Fibroblast of skin of left biceps (primary cell): ENCODE measurements around the gene CACNB2.
"Not testable (repeated sequence)": the region's sequence is repeated elsewhere in the genome, so short reads cannot be mapped to it uniquely, and the experiment has no call there.

Experiments used
- DNase-seq, 2 experiments: peaks; one replicate each; pipeline ENCODE4 v3.0.0-alpha.2; 2013; ENCODE audit warnings: low read depth in 2 of 2

The CACNB2 gene

DNA sequence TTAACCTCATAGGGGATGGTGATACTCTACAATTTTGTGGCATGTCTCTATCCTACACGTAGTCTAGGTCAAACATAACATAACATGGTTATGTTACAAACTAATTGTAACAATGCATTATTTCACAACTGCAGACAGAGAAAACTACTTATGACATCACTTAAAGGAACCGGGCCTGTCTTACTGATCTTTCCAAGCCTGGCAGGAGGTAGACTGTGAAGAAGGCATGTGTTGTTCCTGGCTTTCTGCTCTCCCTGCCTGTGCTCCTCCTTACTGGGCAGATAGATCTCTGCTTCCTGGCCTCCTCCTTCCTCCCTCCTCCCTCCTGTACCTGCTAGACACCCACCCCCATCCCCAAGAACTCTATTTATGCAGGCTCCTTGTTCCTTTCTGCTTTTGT, 5.4 kb downstream of the CACNB2 start:
- DNase-seq, result no peak

- DNase-seq, result no peak
These were observed 9.1 kb downstream of the CACNB2 start for GRCh38 chr10:18149196-18149800.

GRCh38 chr10:18151356-18151890, 11.2 kb downstream of the CACNB2 start:
- no peak for DNase-seq

DNA sequence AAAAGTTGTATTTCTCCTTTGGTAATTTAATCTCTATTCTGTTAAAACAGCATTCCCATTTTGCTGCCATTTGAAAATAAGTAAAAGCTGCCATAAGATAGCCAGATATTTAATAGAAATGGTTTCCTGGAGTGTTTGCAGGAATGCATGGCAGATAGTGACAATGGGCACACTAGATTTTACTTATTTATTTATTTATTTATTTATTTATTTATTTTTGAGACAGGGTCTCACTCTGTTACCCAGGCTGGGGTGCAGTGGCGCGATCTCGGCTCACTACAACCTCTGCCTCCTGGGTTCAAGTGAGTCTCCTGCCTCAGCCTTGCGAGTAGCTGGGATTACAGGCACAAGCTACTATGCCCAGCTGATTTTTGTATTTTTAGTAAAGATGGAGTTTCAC, 13.2 kb downstream of the CACNB2 start:
- DNase-seq, result not testable (repeated sequence)

GRCh38 chr10:18155321-18155720, 15.1 kb downstream of the CACNB2 start:
- DNase-seq, result peak in 1 of 2 experiments; percentile 38

- not testable (repeated sequence) for DNase-seq
These were observed 16.6 kb downstream of the CACNB2 start for GRCh38 chr10:18156797-18157196.

GRCh38 chr10:18157881-18158280, 17.7 kb downstream of the CACNB2 start:
- DNase-seq, result peak; percentile 48 to 53

- no peak for DNase-seq
These were observed 18.6 kb downstream of the CACNB2 start for GRCh38 chr10:18158773-18159265.

DNA sequence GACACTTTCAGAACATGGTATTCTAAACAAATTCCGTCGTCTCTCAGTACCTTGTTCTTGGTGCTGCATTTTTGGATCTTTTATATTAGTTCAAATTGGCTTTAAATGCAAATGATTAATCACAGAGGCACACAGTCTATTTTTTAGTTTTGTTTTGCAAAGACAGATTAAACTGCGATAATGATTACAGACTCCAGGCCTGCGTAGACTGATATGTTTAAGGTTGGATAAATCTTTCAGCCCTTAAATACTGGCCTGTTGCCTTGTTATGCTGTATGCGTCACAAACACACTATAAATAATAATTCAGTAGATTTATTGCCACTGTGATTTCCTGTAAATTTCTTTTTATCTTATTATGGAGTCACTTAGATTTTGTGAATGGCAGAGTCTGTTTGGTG, 19.3 kb downstream of the CACNB2 start:
- no peak for DNase-seq

GRCh38 chr10:18162021-18162627, 21.9 kb downstream of the CACNB2 start:
- DNase-seq, result no peak

GRCh38 chr10:18164093-18164492, 23.9 kb downstream of the CACNB2 start:
- DNase-seq, result no peak

DNA sequence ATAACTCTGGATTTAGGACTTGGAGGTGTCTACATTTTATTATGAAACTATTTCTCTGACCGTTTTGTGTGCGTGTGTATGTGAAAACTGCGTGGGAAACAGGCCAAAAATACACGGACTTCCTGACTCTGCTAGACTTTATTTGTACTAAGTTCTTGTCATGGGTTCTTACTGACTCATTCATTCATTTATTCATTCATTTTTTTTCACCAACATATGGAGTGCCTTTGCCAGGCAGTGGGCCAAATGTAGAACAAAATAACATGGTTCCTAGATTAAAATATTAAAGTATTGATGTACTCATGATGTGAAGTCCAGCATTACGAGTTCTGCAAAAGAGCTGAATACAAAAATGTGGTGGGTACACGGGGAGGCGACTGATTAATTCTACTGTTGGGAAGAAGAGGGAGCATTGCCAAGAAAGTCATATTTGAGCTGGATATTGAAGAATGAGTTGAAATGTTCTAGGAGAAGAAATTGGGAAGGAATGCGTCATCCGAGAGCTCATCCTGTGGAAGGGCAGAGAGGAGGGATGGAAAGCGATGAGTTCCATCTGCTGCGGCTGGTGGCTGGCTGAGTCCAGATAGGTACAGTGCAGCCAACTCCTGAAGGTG, 24.6 kb downstream of the CACNB2 start:
- DNase-seq, result peak; percentile 80 to 85

GRCh38 chr10:18178854-18179483, 38.7 kb downstream of the CACNB2 start:
- DNase-seq, result no peak

- DNase-seq, result peak in 1 of 2 experiments; percentile 25
These were observed 39.7 kb downstream of the CACNB2 start for GRCh38 chr10:18179891-18180290.

GRCh38 chr10:18181382-18181781, 41.2 kb downstream of the CACNB2 start:
- not testable (repeated sequence) for DNase-seq

DNA sequence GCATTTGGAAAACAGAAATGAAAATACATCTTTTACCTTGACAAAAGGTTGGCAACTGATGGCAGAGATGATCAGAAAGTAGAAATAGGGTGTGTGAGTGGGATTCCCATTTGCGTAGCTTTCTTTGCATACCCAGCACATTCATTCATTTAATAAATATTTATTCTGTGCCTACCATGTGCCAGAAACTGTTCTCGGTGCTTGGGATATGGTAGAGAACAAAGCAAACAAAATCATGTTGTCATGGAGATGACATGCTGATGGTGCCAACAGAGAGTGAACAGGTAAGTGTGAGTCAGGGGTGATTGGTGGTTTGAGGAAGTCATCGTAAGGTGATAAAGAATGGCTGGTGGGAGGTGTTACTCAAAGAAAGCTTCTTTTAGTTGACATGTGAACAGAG, 45.4 kb downstream of the CACNB2 start:
- no peak for DNase-seq

DNA sequence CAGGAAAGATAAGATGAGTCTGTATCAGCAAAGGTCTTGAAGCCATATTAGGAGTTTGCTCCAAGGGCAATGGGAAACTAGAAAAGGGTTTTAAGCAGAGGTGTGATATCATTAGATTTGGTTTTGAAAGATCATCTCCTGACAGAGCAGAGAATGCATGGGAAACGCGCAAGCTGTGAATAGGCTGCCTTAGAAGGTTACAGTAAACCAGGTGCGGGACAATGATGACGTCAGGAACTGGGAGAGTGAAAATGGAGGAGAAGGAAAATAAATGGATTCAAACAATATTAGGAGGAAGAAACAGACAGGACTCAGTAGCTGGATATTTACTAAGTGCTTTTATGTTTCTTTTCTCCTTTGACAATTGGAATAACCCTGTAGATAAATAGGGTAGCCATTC, 50.6 kb downstream of the CACNB2 start:
- no peak for DNase-seq

GRCh38 chr10:18194634-18195033, 54.4 kb downstream of the CACNB2 start:
- DNase-seq, result no peak

GRCh38 chr10:18195060-18195799, 55.0 kb downstream of the CACNB2 start:
- DNase-seq, result no peak

- no peak for DNase-seq
These were observed 56.8 kb downstream of the CACNB2 start for GRCh38 chr10:18196806-18197550.

DNA sequence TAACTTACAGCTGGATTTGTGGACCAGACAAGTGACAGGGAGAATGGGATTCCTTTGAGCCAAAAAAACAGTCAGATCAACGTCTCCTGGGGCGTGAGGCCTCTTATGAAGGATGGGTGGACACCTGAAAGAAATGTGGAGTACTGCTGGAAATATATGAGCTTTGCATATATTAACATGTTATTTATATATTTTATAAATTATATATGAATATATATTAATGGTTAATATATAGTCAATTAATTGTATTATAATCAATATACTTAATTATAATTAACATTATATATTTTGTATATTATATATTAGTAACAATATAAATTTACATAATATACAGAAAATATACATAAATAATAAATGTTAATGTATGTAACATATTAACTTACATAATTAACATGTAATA, 57.5 kb downstream of the CACNB2 start:
- no peak for DNase-seq
